ENCODE results near the gene FXN. TPM values are rescaled to one million over a fixed set of nuclear protein-coding genes. Genes with fewer than 3 reads are reported as not detected.
"Not testable (repeated sequence)": the region's sequence is repeated elsewhere in the genome, so short reads cannot be mapped to it uniquely, and the experiment has no call there.

The FXN gene
- total RNA-seq, 1 donor from 2014 or later: 45.4 TPM

- DNase-seq; H3K4me1 Mint-ChIP-seq; H3K4me3 Mint-ChIP-seq; intact Hi-C loops (cut with micrococcal nuclease); H3K9me3 Mint-ChIP-seq; H3K27ac Mint-ChIP-seq; H3K36me3 Mint-ChIP-seq (ENCODE audit: low read depth); H3K27me3 Mint-ChIP-seq: not testable (repeated sequence)
These were observed 73.2 kb downstream of the FXN start for GRCh38 chr9:69108706-69109105.

DNA sequence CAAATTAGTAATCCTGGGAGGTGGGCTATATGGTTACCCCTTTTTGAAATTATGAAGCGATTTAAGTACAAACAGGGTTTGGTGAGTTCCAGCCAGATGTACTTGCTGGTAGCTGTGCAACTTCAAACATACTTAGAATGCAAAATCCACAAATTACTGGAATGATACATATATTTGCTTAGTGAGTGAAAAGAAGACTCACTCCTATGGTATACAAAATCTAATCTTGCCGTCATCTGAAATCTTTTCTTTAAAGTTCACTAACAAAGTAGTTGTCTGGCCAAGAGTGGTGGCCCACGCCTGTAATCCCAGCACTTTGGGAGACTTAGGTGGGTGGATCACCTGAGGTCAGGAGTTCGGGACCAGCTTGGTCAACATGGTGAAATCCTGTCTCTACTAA is 73.6 kb downstream of the FXN start:
- H3K4me3 Mint-ChIP-seq: no peak overlapping the region
- DNase-seq: no peak
- no peaks in the 10 kb centered on the region for H3K4me1 Mint-ChIP-seq
- no peaks in the 10 kb centered on the region for H3K27me3 Mint-ChIP-seq
- H3K36me3 Mint-ChIP-seq (ENCODE audit: low read depth): no peaks in the 10 kb centered on the region
- H3K9me3 Mint-ChIP-seq: no peaks in the 10 kb centered on the region
- no peak overlapping the region for H3K27ac Mint-ChIP-seq
- intact Hi-C loops (cut with micrococcal nuclease): no loop called here

DNA sequence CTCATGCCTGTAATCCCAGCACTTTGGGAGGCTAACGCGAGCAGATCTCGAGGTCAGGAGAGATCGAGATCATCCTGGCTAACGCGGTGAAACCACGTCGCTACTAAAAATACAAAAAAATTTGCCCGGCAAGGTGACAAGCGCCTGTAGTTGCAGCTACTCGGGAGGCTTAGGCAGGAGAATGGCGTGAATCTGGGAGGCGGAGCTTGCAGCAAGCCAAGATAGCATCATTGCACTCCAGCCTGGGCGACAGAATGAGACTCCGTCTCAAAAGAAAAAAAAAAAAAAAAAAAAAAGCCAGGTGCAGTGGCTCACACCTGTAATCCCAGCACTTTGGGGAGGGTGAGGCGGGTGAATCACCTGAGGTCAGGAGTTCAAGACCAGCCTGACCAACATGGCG is 77.1 kb downstream of the FXN start:
- H3K9me3 Mint-ChIP-seq; H3K27me3 Mint-ChIP-seq; H3K4me1 Mint-ChIP-seq; H3K27ac Mint-ChIP-seq; H3K4me3 Mint-ChIP-seq; H3K36me3 Mint-ChIP-seq (ENCODE audit: low read depth); intact Hi-C loops (cut with micrococcal nuclease): not testable (repeated sequence)
- peak; percentile 38 for DNase-seq

DNA sequence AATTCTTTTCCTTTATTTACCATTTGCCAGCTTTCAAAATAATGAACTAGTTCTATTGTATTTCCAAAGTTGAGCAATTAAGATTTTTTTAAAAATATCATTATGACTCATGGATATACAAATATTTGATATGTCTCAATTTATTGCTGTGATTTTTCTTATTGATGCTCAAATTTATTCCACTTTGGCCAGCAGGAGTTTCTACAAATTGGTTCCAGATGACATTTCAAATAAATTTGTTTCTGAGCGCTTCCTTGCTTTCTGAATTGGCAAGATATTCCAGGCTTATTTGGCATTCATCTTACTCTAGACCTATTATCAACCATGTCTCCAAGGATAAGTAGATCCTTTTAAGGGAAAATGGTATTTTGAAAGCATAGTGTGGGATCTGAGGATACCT is 80.1 kb downstream of the FXN start:
- Mint-ChIP-seq H3K36me3 (ENCODE audit: low read depth) (peaks cover 4% of the 10 kb centered on the region), H3K27ac (no peak overlapping the region)

GRCh38 chr9:69118656-69119055 is 83.1 kb downstream of the FXN start:
- no peak overlapping the region for H3K4me3 Mint-ChIP-seq
- peaks cover 10% of the 10 kb centered on the region for H3K4me1 Mint-ChIP-seq
- DNase-seq: no peak
- H3K9me3 Mint-ChIP-seq: no peaks in the 10 kb centered on the region
- peaks cover 4% of the 10 kb centered on the region for H3K36me3 Mint-ChIP-seq (ENCODE audit: low read depth)
- H3K27me3 Mint-ChIP-seq: peaks cover 13% of the 10 kb centered on the region
- intact Hi-C loops (cut with micrococcal nuclease): no loop called here
- H3K27ac Mint-ChIP-seq: no peak overlapping the region

More for the DNA sequence above, 80.1 kb downstream of the FXN start:
- H3K4me1 Mint-ChIP-seq: peaks cover 2% of the 10 kb centered on the region
- H3K4me3 Mint-ChIP-seq: no peak overlapping the region
- intact Hi-C loops (cut with micrococcal nuclease): no loop called here
- no peaks in the 10 kb centered on the region for H3K9me3 Mint-ChIP-seq
- H3K27me3 Mint-ChIP-seq: peaks cover 3% of the 10 kb centered on the region
- no peak for DNase-seq

DNA sequence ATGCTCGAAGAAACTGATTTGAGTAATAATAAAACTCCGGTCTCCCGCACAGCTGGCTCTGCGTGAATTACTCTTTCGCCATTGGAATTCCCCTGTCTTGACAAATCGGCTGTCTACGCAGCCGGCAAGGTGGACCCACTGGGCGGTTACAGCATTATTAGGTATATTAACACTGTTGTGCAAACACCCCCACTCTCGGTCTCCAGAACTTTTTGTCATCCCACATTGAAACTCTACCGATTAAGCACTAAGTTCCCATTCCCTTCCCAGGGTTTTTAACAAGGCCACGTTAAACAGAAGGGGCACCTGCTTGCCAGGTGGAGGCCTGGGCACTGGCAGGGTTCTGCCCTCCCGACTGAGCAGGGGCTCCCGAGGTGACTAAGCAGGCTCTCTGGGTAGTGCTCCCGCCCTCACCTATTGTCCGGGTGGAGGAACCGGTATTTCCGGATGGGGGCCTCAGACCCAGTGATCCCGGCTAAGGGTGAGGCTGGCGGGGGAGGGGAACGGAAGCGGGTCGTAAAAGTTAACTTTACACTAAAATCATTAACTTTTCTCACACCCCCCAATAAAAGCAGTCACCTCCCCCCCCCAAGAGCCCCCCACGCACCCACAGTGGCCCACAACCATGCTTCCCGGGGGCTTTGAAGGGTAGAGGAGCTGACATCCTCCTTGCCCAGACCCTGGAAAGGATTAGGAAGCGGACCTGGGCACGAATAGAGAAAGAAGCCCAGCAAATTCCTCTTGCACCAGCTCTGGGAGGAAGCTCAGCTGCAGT is 85.0 kb downstream of the FXN start:
- H3K4me3 Mint-ChIP-seq: peak overlapping the region; percentile 86
- H3K36me3 Mint-ChIP-seq (ENCODE audit: low read depth): peaks cover 4% of the 10 kb centered on the region
- intact Hi-C loops (cut with micrococcal nuclease): loop anchor here (2.0 to 5.0 kb wide), 3 partner anchors 57 to 84 kb away; no protein-coding TSS in a partner anchor
- no peaks in the 10 kb centered on the region for H3K9me3 Mint-ChIP-seq
- H3K4me1 Mint-ChIP-seq: peaks cover 8% of the 10 kb centered on the region
- no peak overlapping the region for H3K27ac Mint-ChIP-seq
- peaks cover 13% of the 10 kb centered on the region for H3K27me3 Mint-ChIP-seq
- peak; percentile 60 for DNase-seq

- H3K9me3 Mint-ChIP-seq: no peaks in the 10 kb centered on the region
- peaks cover 8% of the 10 kb centered on the region for H3K4me1 Mint-ChIP-seq
- peaks cover 13% of the 10 kb centered on the region for H3K27me3 Mint-ChIP-seq
- H3K36me3 Mint-ChIP-seq (ENCODE audit: low read depth): peaks cover 4% of the 10 kb centered on the region
- peak; percentile 77 for DNase-seq
- H3K4me3 Mint-ChIP-seq: peak overlapping the region; percentile 86
- intact Hi-C loops (cut with micrococcal nuclease): loop anchor here (1.0 to 5.0 kb wide), 4 partner anchors 9 to 85 kb away; no protein-coding TSS in a partner anchor
- H3K27ac Mint-ChIP-seq: peak overlapping the region; percentile 25
These were observed 85.9 kb downstream of the FXN start for GRCh38 chr9:69121155-69122081.

DNA sequence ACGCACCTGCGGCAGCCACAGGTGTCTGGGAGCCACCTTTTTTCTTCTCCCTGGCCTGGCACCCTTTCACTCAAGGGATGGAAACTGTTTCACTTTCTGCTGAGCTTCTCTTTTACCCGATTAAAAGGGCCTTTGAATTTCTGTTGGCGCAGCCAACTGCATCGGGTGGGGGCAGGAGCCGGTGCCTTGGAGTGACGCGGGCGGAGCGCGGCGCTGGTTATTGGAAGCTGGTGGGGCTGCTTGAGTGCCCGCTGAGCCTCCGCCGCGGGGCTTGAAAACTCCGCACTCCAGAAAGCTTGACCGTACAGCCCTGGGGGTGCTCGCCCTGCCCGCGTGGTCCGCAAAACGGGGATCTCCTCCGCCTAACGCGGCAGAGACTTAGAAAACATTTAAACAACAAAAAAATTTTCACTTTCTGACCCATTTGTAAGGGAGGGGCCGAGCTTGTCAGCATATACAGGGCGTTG is 86.6 kb downstream of the FXN start:
- intact Hi-C loops (cut with micrococcal nuclease): loop anchor here (1.0 to 5.0 kb wide), 2 partner anchors 8 to 55 kb away; no protein-coding TSS in a partner anchor
- peaks cover 13% of the 10 kb centered on the region for H3K27me3 Mint-ChIP-seq
- H3K4me1 Mint-ChIP-seq: peaks cover 8% of the 10 kb centered on the region
- H3K36me3 Mint-ChIP-seq (ENCODE audit: low read depth): peaks cover 4% of the 10 kb centered on the region
- no peaks in the 10 kb centered on the region for H3K9me3 Mint-ChIP-seq
- DNase-seq: peak; percentile 85
- H3K4me3 Mint-ChIP-seq: peak overlapping the region; percentile 86
- peak overlapping the region; percentile 25 for H3K27ac Mint-ChIP-seq

- Mint-ChIP-seq H3K9me3 (no peaks in the 10 kb centered on the region), H3K27me3 (peaks cover 13% of the 10 kb centered on the region), H3K4me1 (peaks cover 8% of the 10 kb centered on the region), H3K36me3 (ENCODE audit: low read depth) (peaks cover 4% of the 10 kb centered on the region), H3K4me3 (peak overlapping the region; percentile 86), H3K27ac (no peak overlapping the region)
- intact Hi-C loops (cut with micrococcal nuclease): loop anchor here (1.0 to 5.0 kb wide), 2 partner anchors 8 to 55 kb away; no protein-coding TSS in a partner anchor
- DNase-seq: no peak
These were observed 87.1 kb downstream of the FXN start for GRCh38 chr9:69122549-69123141.

DNA sequence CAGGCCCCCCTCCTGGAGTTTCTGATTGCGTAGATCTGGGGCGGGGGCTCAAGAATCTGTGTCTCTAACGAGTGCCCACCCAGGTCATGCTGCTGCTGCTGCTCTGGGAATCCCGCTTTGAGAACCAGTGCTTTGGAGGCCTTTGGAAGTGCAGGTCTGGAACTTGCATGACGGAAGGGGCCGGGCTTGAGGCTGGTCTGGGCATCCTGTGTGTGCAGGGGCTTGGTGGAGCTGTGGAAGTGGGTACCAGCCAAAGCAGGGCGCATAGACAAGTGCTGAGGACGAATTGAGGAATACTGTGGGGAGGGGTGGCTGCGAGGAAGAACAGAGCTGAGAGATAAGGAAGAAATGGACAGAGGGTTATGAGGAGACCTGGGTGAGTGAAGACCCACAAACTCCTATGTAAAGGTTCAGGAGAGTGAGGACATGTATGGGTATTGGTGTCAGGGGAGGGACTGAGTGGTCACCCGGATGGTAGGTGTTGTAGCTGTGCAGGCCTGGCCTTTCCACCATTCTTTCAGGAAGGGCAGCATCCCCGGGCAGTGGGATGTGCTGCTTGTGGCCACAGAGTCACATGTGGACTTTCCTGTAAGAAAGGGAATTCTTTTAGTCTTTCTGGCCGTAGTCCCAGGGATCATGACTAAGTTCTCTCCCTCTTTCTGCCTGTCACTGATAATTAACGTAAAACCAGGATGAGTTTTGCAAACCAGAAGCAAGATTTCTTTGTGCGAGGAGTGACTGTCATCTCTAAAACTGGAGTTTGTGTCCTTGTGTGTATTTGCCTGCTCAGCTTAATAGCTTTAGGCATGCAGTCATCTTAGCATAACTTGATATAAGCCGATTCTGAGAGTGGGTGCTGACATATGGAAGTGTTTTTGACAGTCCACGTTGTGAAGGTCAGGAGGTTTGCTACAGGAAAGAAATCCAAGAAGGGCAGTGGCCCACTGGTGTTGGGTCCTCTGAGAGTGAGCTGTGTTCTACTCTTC is 95.2 kb downstream of the FXN start:
- Mint-ChIP-seq H3K36me3 (ENCODE audit: low read depth) (no peaks in the 10 kb centered on the region), H3K4me3 (no peak overlapping the region), H3K4me1 (no peaks in the 10 kb centered on the region), H3K27ac (no peak overlapping the region), H3K9me3 (no peaks in the 10 kb centered on the region), H3K27me3 (no peaks in the 10 kb centered on the region)
- intact Hi-C loops (cut with micrococcal nuclease): loop anchor here (1.0 kb wide), 1 partner anchor 8 kb away; no protein-coding TSS in a partner anchor
- DNase-seq: no peak

- intact Hi-C loops (cut with micrococcal nuclease): no loop called here
- no peak overlapping the region for H3K4me3 Mint-ChIP-seq
- no peaks in the 10 kb centered on the region for H3K4me1 Mint-ChIP-seq
- H3K27me3 Mint-ChIP-seq: no peaks in the 10 kb centered on the region
- no peak for DNase-seq
- H3K36me3 Mint-ChIP-seq (ENCODE audit: low read depth): no peaks in the 10 kb centered on the region
- H3K27ac Mint-ChIP-seq: no peak overlapping the region
- no peaks in the 10 kb centered on the region for H3K9me3 Mint-ChIP-seq
These were observed 96.1 kb downstream of the FXN start for GRCh38 chr9:69131682-69132081.

DNA sequence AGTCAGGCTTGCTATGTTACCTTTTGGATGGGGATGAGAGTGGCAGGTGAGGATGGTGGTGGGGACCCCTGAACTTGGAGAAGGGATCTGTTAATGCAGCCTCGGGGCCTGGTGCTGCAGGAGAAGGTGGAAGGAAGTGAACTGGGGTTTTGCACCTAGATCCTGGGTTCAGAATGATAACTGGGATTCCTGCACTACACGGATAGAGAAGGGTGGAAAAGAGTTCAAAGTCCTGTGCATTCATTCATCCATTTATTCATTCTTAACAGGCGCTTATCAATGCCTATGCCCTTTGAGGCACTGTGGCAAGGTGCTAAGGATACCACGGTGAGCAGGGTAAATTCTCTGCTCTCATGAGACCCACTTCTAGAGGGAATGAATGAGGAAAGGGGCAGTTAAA is 96.8 kb downstream of the FXN start:
- Mint-ChIP-seq H3K36me3 (ENCODE audit: low read depth) (no peaks in the 10 kb centered on the region), H3K4me3 (no peak overlapping the region), H3K27me3 (no peaks in the 10 kb centered on the region), H3K9me3 (no peaks in the 10 kb centered on the region), H3K4me1 (no peaks in the 10 kb centered on the region), H3K27ac (no peak overlapping the region)
- intact Hi-C loops (cut with micrococcal nuclease): no loop called here
- DNase-seq: no peak

GRCh38 chr9:69134412-69134811 is 98.9 kb downstream of the FXN start:
- Mint-ChIP-seq H3K36me3 (ENCODE audit: low read depth) (no peaks in the 10 kb centered on the region), H3K4me1 (no peaks in the 10 kb centered on the region), H3K27me3 (no peaks in the 10 kb centered on the region), H3K27ac (no peak overlapping the region), H3K9me3 (no peaks in the 10 kb centered on the region), H3K4me3 (no peak overlapping the region)
- intact Hi-C loops (cut with micrococcal nuclease): no loop called here
- DNase-seq: no peak

Data from activated CD4-positive, alpha-beta T cell treated with anti-CD3 and anti-CD28 coated beads, Interleukin-2, amount 10 ng/mL, durations not matched to agents 24 days and 14 days (primary cell).